ENCODE data around the gene GM2A.
"Not testable (repeated sequence)": the region's sequence is repeated elsewhere in the genome, so short reads cannot be mapped to it uniquely, and the experiment has no call there.

The GM2A gene

GRCh38 chr5:151253605-151253950, 593 bp downstream of the GM2A start:
- no peak for DNase-seq (ENCODE audit: low spot score)

DNA sequence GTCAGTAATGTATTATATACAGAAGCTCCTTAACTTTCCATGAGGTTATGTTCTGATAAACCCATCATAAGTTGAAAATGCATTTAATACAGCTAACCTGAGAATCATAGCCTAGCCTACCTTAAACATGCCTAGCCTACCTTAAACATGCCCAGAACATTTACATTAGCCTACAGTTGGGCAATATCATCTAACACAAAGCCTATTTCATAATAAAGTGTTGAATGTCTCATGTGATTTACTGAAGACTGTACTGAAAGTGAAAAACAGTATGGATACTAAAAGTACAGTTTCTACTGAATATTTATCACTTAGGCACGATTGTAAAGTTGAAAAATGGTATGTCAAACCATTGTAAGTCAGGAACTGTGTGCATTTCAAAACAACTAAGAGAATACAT, 1.6 kb downstream of the GM2A start:
- DNase-seq (ENCODE audit: low spot score): no peak

GRCh38 chr5:151254990-151255389, 2.0 kb downstream of the GM2A start:
- not testable (repeated sequence) for DNase-seq (ENCODE audit: low spot score)

GRCh38 chr5:151255621-151256286, 2.8 kb downstream of the GM2A start:
- no peak for DNase-seq (ENCODE audit: low spot score)

- DNase-seq (ENCODE audit: low spot score): no peak
Measured at GRCh38 chr5:151257731-151258181, 4.8 kb downstream of the GM2A start.

GRCh38 chr5:151258201-151258611, 5.2 kb downstream of the GM2A start:
- DNase-seq (ENCODE audit: low spot score): no peak

GRCh38 chr5:151258816-151259215, 5.8 kb downstream of the GM2A start:
- DNase-seq (ENCODE audit: low spot score): no peak

- no peak for DNase-seq (ENCODE audit: low spot score)
Measured at GRCh38 chr5:151259931-151260330, 6.9 kb downstream of the GM2A start.

DNA sequence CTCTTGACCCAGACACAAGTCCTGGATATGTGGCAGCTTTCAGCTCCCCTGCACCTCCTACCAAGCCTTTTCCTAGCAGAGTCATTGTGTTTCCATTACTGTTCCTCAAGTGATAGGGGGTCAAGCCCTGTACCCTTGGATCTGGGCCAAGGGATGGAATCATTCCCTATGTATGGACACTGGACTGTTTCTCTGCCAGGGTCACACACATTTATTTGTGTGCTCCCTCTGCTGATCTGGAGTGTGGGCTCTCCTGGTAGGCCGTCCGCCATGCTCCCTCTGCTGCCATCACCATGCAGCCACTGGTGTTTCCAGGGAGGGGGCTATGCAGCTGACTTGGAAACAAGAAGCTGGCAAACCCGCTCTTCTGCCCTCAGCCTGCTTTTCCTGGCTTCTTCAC, 9.5 kb downstream of the GM2A start:
- DNase-seq (ENCODE audit: low spot score): no peak

DNA sequence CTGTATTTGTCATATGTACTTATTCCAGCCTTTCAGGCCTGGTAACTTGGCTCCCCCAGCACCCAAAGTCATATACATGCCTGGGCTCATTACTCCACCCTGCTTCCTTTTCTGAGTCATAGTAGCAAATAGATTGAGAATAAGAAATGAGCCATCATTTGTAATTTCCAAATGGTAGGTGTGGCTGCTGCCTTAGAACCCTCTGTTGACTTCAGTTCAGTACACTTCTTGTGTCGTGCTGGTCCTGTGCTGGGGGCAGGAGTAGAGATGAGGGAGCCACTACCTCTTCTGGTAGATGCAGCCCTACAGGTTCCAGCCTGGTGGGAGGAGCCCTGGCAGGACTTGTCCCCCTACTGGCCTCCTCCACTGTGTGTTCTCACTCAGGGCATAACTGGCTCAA, 11.1 kb downstream of the GM2A start:
- DNase-seq (ENCODE audit: low spot score): peak; percentile 31

DNA sequence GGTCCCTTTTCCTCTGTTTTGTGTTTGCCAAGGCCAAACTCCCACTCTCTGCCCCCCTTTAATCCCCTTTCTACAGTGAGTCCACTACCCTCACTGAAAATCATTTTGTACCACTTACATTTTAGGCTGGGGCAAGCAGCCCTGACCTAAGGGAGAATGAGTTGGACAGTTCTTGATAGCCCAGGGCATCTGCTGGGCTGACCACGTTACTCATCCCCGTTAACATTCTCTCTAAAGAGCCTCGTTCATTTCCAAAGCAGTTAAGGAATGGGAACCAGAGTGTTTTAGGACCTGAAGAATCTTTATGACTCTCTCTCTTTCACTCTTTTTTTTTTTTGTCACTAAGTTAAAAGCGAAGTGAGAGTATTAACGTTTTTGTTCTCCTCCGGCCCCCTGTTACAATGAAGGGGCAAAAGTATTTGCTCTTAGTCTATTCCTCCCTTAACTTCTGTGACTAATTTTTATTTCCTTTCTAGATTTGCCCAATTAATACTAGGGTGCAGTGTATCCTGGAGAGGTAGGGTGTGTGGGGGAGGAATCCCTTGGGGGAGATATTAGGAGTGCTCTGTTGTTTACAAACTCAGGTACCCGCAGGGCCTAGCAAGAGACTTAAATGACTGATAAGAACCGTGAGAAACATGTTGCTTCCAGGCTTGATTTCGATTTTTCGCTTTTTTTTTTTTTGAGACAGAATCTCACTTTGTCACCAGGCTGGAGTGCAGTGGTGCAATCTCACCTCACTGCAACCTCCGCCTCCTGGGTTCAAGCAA, 14.7 kb downstream of the GM2A start:
- no peak for DNase-seq (ENCODE audit: low spot score)

DNA sequence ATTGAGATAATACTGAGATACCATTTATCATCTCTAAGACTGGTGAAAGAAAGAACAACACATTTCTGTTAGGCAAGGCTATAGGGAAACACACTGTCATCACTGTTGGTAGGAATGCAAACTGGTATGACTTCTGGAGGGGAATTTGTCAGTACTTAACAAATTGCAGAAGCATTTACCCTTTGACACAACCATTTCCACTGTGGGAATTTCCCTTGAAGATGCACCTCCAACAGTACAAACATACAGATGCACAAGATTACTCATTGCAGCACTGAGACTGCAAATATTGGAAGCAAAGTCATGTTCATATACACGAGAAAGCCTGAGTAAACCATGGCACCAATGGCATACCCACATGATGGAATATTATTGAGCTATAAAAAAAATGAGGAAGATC, 17.6 kb downstream of the GM2A start:
- DNase-seq (ENCODE audit: low spot score): no peak

GRCh38 chr5:151271336-151271735, 18.4 kb downstream of the GM2A start:
- no peak for DNase-seq (ENCODE audit: low spot score)

- no peak for DNase-seq (ENCODE audit: low spot score)
Measured at GRCh38 chr5:151274666-151275065, 21.7 kb downstream of the GM2A start.

- no peak for DNase-seq (ENCODE audit: low spot score)
Measured at GRCh38 chr5:151275803-151276202, 22.8 kb downstream of the GM2A start.

DNA sequence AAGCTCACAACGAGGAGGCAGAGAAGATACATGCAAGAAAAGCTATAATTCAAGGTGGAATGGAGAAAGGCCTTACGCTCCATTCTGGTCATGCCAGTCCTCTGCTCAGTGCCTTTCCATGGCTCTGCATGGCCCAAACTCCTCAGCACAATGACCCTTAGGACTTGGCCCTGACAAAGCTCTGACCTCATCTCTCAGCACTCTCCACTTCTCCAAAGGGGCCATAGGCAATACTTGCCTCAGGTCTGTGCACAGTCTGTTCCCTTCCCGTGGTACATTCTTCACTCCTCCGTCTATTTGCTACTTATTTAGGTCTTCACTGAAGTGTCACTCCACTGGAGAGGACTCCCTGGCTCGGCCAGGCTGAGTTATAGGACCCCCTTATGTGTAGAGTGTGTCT, 25.9 kb downstream of the GM2A start:
- no peak for DNase-seq (ENCODE audit: low spot score)

- DNase-seq (ENCODE audit: low spot score): no peak
Measured at GRCh38 chr5:151280443-151280842, 27.5 kb downstream of the GM2A start.

DNA sequence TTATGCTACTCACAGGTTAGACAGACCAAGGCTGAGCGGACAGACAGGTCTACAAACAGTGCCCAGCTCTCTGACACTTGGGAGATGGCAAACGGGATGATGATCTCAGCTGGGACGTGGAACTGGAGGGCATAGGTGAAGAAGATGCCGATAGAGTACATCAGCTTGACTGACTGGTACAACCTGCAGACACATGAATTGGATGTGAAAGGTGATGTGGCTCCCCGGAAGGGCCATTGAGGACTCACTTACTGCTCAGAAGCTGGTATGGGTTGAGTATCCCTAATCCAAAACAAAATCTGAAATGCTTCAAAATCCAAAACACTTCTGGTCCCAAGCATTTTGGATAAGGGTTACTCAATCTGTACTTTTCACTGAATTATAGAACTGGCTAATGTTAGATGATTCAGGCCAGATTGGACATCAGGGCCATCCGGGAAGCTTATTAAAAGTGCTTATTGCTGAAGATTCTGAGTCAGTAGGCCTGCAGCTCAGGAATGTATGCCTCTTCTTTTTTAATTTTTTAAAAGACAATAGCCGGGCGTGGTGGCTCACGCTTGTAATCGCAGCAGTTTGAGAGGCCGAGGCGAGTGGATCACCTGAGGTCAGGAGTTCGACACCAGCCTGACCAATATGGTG, 28.1 kb downstream of the GM2A start:
- DNase-seq (ENCODE audit: low spot score): no peak

DNA sequence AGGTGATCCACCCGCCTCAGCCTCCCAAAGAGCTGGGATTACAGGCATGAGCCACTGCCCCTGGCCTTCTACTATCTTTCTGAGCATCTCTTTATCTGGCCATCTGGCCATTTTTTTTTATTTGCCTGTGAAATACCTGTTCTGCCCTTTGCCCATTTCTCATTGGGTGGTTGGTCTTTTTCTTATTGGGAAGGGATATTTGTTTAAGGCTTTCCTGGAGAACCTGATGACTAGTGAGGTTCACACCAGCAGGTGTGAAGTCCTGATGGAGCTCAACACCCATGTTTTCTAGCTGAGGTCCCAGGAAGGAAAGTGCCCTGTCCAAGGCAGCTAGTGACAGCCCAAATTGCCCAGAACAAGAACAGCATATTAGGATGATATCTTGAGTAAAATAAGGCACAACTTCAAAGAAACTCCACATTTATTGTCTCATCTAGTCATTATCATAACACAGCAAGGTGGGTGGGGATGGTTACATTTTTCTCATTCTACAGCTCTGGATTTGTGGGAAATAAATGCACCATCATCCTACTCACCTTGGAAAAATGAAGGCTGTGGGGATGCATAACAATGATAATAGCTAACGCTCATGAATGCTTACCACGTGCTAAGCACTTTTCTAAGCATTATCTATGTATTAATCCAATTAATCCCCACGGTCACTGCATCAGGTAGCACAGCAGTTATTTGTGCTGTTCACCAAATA, 30.3 kb downstream of the GM2A start:
- no peak for DNase-seq (ENCODE audit: low spot score)

GRCh38 chr5:151284392-151284967, 31.5 kb downstream of the GM2A start:
- DNase-seq (ENCODE audit: low spot score): no peak

DNA sequence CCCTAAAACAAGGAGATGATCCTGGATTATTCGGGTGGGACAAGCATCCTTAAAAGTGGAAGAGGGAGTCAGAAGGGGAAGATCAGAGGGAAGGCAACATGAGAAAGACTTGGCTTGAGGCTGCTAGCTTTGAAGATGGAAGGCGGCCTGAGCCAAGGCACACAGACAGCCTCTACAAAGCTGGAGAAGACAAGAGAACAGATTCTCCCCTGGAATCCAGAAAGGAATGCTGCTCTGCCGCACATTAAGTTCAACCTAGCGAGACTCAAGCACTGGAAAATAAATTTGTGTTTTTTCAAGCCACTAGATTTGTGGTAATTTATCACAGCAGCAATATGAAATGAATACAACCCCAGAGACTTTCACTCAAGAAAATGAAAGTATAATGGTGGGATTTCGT, 32.7 kb downstream of the GM2A start:
- DNase-seq (ENCODE audit: low spot score): no peak

DNA sequence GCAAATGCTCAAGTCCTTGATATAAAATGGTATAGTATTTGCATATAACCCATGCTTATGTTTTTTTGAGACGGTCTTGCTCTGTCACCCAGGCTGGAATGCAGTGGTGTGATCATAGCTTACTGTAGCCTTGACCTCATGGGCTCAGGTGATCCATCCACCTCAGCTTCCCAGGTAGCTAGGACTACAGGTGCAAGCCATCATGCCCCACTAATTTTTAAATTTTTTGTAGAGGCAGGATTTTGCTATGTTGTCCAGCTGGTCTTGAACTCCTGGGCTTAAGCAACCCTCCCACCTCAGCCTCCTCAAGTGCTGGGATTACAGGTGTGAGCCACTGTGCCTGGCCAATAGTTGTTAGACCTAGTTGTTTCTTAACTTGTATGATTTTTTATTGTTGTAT, 33.3 kb downstream of the GM2A start:
- no peak for DNase-seq (ENCODE audit: low spot score)
